Stimulated activated CD4-positive, alpha-beta T cell treated with anti-CD3 and anti-CD28 coated beads, Interleukin-4, amount 100 ng/mL, for 4 hours (primary cell): ENCODE data around the gene PPFIBP1.

Experiments used
- DNase-seq, 2 experiments: peaks; one replicate each; pipeline ENCODE4 v3.0.0-alpha.2; 2020

Gene PPFIBP1

GRCh38 chr12:27674989-27675388 is 151.0 kb downstream of the PPFIBP1 start:
- DNase-seq = no peak

GRCh38 chr12:27680619-27681018 is 156.6 kb downstream of the PPFIBP1 start:
- no peak for DNase-seq

GRCh38 chr12:27682534-27682933 is 158.5 kb downstream of the PPFIBP1 start:
- DNase-seq = no peak

- DNase-seq = no peak
These were observed 161.3 kb downstream of the PPFIBP1 start for GRCh38 chr12:27685274-27685673.

- no peak for DNase-seq
These were observed 162.1 kb downstream of the PPFIBP1 start for GRCh38 chr12:27686147-27686546.

- no peak for DNase-seq
These were observed 164.7 kb downstream of the PPFIBP1 start for GRCh38 chr12:27688671-27689070.

- no peak for DNase-seq
These were observed 165.7 kb downstream of the PPFIBP1 start for GRCh38 chr12:27689558-27690180.

GRCh38 chr12:27693403-27693802 is 169.4 kb downstream of the PPFIBP1 start:
- no peak for DNase-seq

GRCh38 chr12:27695556-27696292 is 171.7 kb downstream of the PPFIBP1 start:
- DNase-seq = no peak

GRCh38 chr12:27696293-27696652 is 172.3 kb downstream of the PPFIBP1 start, which contains the start of gene REP15:
Gene REP15, plus strand, starts transcription at chr12:27696447. Its CDS starts 116 bp downstream, at chr12:27696563.
- DNase-seq = no peak

GRCh38 chr12:27696864-27697564 is 173.0 kb downstream of the PPFIBP1 start:
- DNase-seq = no peak

GRCh38 chr12:27703720-27704452 is 179.9 kb downstream of the PPFIBP1 start:
- peak; percentile 53 to 60 for DNase-seq

GRCh38 chr12:27705263-27705662 is 181.3 kb downstream of the PPFIBP1 start:
- DNase-seq = no peak

GRCh38 chr12:27707216-27707615 is 183.2 kb downstream of the PPFIBP1 start:
- DNase-seq = no peak

- DNase-seq = no peak
These were observed 185.4 kb downstream of the PPFIBP1 start for GRCh38 chr12:27709212-27709931.

- peak in 1 of 2 experiments; percentile 3 for DNase-seq
These were observed 186.1 kb downstream of the PPFIBP1 start for GRCh38 chr12:27709932-27710591.

- peak; percentile 86 to 89 for DNase-seq
These were observed 186.7 kb downstream of the PPFIBP1 start, which contains the start of gene MRPS35 for GRCh38 chr12:27710592-27711316. Gene MRPS35, plus strand, starts transcription at chr12:27710832. Its CDS starts 12 bp downstream, at chr12:27710844.

- no peak for DNase-seq
These were observed 187.3 kb downstream of the PPFIBP1 start for GRCh38 chr12:27711317-27711682.

GRCh38 chr12:27711967-27712366 is 188.0 kb downstream of the PPFIBP1 start:
- no peak for DNase-seq

GRCh38 chr12:27723212-27723611 is 199.2 kb downstream of the PPFIBP1 start:
- no peak for DNase-seq

- DNase-seq = no peak
These were observed 206.1 kb downstream of the PPFIBP1 start for GRCh38 chr12:27730097-27730588.
